ENCODE measurements around the gene CCNJL. TPM values are rescaled to one million over a fixed set of nuclear protein-coding genes. Genes with fewer than 3 reads are reported as not detected.

The CCNJL gene
- total and polyA plus RNA-seq, 2 experiments from 2014 or later: 28.4 to 29.2 TPM

DNA sequence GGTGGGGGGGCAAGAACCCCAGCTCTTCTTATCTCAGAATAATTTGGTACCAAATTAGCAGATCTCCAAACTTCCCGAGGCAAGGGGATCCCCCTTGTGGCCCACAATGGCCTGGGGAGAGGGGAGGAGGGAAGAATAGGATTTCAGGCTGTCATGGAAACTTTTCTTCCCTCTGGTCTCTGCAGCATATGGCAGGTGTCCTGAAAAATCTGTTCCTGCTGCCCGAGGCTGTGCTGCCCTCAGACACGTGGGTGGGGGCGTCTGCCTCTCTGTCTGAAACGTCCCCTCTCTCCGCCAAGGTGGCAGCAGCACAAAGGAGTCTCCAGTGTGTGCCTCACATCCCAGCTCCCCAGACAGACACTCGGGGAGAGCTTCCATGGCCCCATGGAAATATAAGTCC is 34.0 kb downstream of the CCNJL start:
- H3K27ac ChIP-seq (ENCODE audit: low read depth): no peak overlapping the region

DNA sequence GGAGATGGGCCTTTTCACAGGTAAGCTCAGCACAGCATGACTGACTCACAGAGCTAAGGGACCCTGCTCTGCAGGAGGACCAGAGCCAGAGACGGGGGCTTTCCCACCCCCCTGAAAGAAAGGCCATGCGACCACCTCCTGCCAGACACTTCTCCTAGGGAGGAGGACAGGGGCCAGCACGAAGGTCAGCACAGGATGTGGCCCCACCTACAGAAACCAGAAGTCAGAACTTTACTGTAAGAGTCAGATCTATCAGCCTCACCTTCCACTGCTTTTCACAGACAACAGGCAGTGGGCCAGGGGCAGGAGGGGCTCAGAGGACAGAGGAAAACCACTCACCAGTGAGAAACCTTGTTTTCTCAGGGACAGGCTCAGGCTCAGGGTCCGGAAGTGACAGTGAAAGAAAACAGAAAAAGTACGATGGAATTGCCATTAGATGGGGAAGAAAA is 37.9 kb downstream of the CCNJL start:
- H3K4me2 ChIP-seq: no peak overlapping the region
- peaks cover 5% of the 10 kb centered on the region; the same call in 1 of the 2 replicates for H3F3A ChIP-seq (replicated peaks; ENCODE audit: low read depth)
- H3K9me2 ChIP-seq (ENCODE audit: insufficient read depth): no peaks in the 10 kb centered on the region
- H3K27me3 ChIP-seq (ENCODE audit: insufficient read depth): no peaks in the 10 kb centered on the region
- H3K36me3 Mint-ChIP-seq (ENCODE audit: low read depth): peaks cover 42% of the 10 kb centered on the region
- 0 out of 2 replicates have a peak, but pooled peaks cover 12% of the 10 kb centered on the region for H3K36me3 ChIP-seq (ENCODE audit: insufficient read depth)
- peak overlapping the region; percentile 66 for H3K27ac ChIP-seq (ENCODE audit: low read depth)
- H3K79me2 ChIP-seq (replicated peaks; ENCODE audit: insufficient read depth): peaks cover 2% of the 10 kb centered on the region; the same call in 1 of the 2 replicates
- H2AFZ ChIP-seq: no peak overlapping the region
- ATAC-seq (no peak), DNase-seq (ENCODE audit: low spot score) (no peak)
- no peaks in the 10 kb centered on the region for H4K20me1 ChIP-seq (replicated peaks; ENCODE audit: insufficient read depth)
- H3K27me3 Mint-ChIP-seq (ENCODE audit: insufficient read depth, low read depth, poor library complexity): no peaks in the 10 kb centered on the region
- peak overlapping the region; percentile 20; the same call in 1 of the 2 replicates for H3K27ac Mint-ChIP-seq
- peaks cover 31% of the 10 kb centered on the region for H3K4me1 ChIP-seq (ENCODE audit: insufficient read depth)
- no peak overlapping the region for H3K4me3 ChIP-seq
- peaks cover 43% of the 10 kb centered on the region for H3K4me1 Mint-ChIP-seq
- H3K9me3 Mint-ChIP-seq: no peaks in the 10 kb centered on the region
- H3K4me3 Mint-ChIP-seq: no peak overlapping the region
- TF ChIP-seq POLR2AphosphoS5 (IDR thresholded peaks at IDR 0.05; ENCODE audit: low read depth) (no peak), CREB1 (CRISPR knock-in tag; IDR thresholded peaks at IDR 0.05; ENCODE audit: low read depth) (no peak), STAT1 (IDR thresholded peaks at IDR 0.05; ENCODE audit: unreplicated experiment) (no peak), JUNB (IDR thresholded peaks at IDR 0.05; ENCODE audit: unreplicated experiment) (no peak), EZH2phosphoT487 (IDR thresholded peaks at IDR 0.05; ENCODE audit: unreplicated experiment) (no peak), NANOG (IDR thresholded peaks at IDR 0.05; ENCODE audit: borderline replicate concordance) (no peak), ZNF331 (CRISPR knock-in tag; IDR thresholded peaks at IDR 0.05; ENCODE audit: low read depth) (no peak)
- TF ChIP-seq, protein P1, sequence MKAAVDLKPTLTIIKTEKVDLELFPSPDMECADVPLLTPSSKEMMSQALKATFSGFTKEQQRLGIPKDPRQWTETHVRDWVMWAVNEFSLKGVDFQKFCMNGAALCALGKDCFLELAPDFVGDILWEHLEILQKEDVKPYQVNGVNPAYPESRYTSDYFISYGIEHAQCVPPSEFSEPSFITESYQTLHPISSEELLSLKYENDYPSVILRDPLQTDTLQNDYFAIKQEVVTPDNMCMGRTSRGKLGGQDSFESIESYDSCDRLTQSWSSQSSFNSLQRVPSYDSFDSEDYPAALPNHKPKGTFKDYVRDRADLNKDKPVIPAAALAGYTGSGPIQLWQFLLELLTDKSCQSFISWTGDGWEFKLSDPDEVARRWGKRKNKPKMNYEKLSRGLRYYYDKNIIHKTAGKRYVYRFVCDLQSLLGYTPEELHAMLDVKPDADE (IDR thresholded peaks at IDR 0.05): no peak

More for the DNA sequence above, 34.0 kb downstream of the CCNJL start:
- Mint-ChIP-seq H3K4me3 (no peak overlapping the region), H3K27me3 (ENCODE audit: insufficient read depth, low read depth, poor library complexity) (no peaks in the 10 kb centered on the region), H3K4me1 (peaks cover 41% of the 10 kb centered on the region), H3K27ac (peak overlapping the region; percentile 53), H3K36me3 (ENCODE audit: low read depth) (peaks cover 44% of the 10 kb centered on the region), H3K9me3 (no peaks in the 10 kb centered on the region)
- no peaks in the 10 kb centered on the region for H3K9me2 ChIP-seq (ENCODE audit: insufficient read depth)
- H3F3A ChIP-seq (replicated peaks; ENCODE audit: low read depth): no peaks in the 10 kb centered on the region
- no peak for DNase-seq (ENCODE audit: low spot score)
- H2AFZ ChIP-seq: no peak overlapping the region
- no peak overlapping the region for H3K4me3 ChIP-seq
- no peaks in the 10 kb centered on the region for H3K27me3 ChIP-seq (ENCODE audit: insufficient read depth)
- TF ChIP-seq, protein P2, sequence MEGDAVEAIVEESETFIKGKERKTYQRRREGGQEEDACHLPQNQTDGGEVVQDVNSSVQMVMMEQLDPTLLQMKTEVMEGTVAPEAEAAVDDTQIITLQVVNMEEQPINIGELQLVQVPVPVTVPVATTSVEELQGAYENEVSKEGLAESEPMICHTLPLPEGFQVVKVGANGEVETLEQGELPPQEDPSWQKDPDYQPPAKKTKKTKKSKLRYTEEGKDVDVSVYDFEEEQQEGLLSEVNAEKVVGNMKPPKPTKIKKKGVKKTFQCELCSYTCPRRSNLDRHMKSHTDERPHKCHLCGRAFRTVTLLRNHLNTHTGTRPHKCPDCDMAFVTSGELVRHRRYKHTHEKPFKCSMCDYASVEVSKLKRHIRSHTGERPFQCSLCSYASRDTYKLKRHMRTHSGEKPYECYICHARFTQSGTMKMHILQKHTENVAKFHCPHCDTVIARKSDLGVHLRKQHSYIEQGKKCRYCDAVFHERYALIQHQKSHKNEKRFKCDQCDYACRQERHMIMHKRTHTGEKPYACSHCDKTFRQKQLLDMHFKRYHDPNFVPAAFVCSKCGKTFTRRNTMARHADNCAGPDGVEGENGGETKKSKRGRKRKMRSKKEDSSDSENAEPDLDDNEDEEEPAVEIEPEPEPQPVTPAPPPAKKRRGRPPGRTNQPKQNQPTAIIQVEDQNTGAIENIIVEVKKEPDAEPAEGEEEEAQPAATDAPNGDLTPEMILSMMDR (conservative IDR thresholded peaks at IDR 0.05; ENCODE audit: low read depth in 2 of 2): peak; percentile 13 to 21; a peak in 1 of 4 replicates
- no peak for TF ChIP-seq EZH2 (IDR thresholded peaks at IDR 0.05; ENCODE audit: low read depth, unreplicated experiment)
- TF ChIP-seq ZNF114 (CRISPR knock-in tag; IDR thresholded peaks at IDR 0.05): no peak
- TF ChIP-seq, protein P1 (IDR thresholded peaks at IDR 0.05): no peak
- 0 out of 2 replicates have a peak, but pooled peaks cover 14% of the 10 kb centered on the region for H3K36me3 ChIP-seq (ENCODE audit: insufficient read depth)
- H3K4me2 ChIP-seq: no peak overlapping the region
- peaks cover 18% of the 10 kb centered on the region for H3K79me2 ChIP-seq (replicated peaks; ENCODE audit: insufficient read depth)
- peaks cover 8% of the 10 kb centered on the region; the same call in 1 of the 2 replicates for H3K4me1 ChIP-seq (ENCODE audit: insufficient read depth)
- ATAC-seq: peak; percentile 52
- no peaks in the 10 kb centered on the region; the same call in 1 of the 2 replicates for H4K20me1 ChIP-seq (replicated peaks; ENCODE audit: insufficient read depth)
